HG03045 (cell line): ENCODE data around the gene FAH.

Experiments used
- ATAC-seq: cut with Tn5 transposase; IDR thresholded peaks from one replicate; pipeline ENCODE4 v1.9.1; 2021; ENCODE audit warnings: mild to moderate bottlenecking, moderate library complexity; ENCODE audit not compliant: unreplicated experiment

FAH gene

GRCh38 chr15:80194186-80194585, 41.4 kb downstream of the FAH start:
- ATAC-seq, result no peak

- ATAC-seq, result no peak
Observed at GRCh38 chr15:80194914-80195313, 42.1 kb downstream of the FAH start.

DNA sequence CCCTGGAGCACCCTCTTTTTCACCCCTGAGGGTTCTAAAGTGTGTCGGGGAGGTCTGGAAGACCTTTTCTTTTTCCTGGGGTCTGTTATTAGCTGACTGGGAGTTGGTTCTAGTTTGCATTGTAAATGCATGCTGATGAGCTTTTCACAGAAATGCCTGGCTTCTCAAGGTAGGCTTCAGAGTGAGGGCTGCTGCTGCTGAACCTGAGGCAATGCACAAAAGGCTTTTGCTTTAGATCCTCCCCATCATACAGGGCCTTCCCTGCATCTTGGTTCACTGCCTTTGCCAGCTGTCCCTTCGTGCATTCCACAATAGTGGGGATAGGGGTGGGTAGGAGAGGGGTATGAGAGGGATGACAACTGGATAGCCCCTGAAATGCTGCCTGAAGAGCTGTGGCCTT, 46.6 kb downstream of the FAH start:
- no peak for ATAC-seq

GRCh38 chr15:80199869-80200268, 47.1 kb downstream of the FAH start:
- no peak for ATAC-seq

GRCh38 chr15:80201256-80202015, 48.6 kb downstream of the FAH start:
- no peak for ATAC-seq

DNA sequence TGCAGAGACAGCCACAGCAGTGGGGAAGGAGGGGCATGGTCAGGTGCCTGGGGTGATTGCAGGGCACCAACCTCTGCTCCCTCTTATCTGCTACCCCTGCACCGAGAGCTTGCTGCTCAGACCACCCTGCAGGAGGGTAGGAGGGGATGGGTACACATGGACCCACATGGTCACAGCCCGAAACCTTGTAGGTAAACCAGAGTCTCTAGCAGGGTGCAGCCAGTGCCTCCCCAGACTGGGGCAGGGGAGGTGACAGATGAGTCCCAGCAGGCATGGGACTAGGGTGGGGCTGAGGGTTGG, 49.2 kb downstream of the FAH start:
- ATAC-seq, result no peak

GRCh38 chr15:80202641-80203360, 50.0 kb downstream of the FAH start:
- no peak for ATAC-seq

DNA sequence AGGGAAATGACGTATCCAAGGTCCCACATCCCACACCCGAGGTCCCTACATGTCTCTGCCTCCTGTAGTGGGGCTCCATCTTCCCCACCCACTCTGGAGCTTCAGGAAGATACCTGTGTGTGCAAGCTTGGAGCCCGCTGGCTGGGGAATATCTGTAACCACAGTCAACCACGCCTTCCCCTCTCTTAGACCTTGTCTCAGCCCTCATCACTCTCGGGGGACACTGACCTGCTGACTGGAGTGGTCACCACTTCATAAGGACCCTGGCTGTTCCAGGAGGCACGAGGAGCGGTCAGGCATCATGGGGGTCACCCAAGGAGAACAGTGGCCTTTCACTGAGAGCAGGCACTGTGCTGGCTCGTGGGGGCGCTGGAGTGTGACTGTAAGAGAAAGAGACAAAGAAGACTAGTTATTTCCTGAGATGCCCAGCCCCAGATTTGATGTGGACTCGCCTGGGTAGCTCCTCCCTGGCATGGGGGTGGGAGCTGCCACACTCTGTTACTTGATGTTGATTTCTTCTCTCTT, 50.6 kb downstream of the FAH start:
- no peak for ATAC-seq

- ATAC-seq, result no peak
Observed at GRCh38 chr15:80204231-80204630, 51.4 kb downstream of the FAH start.

- ATAC-seq, result no peak
Observed at GRCh38 chr15:80207887-80208286, 55.1 kb downstream of the FAH start.

- no peak for ATAC-seq
Observed at GRCh38 chr15:80208758-80209734, 56.2 kb downstream of the FAH start.

DNA sequence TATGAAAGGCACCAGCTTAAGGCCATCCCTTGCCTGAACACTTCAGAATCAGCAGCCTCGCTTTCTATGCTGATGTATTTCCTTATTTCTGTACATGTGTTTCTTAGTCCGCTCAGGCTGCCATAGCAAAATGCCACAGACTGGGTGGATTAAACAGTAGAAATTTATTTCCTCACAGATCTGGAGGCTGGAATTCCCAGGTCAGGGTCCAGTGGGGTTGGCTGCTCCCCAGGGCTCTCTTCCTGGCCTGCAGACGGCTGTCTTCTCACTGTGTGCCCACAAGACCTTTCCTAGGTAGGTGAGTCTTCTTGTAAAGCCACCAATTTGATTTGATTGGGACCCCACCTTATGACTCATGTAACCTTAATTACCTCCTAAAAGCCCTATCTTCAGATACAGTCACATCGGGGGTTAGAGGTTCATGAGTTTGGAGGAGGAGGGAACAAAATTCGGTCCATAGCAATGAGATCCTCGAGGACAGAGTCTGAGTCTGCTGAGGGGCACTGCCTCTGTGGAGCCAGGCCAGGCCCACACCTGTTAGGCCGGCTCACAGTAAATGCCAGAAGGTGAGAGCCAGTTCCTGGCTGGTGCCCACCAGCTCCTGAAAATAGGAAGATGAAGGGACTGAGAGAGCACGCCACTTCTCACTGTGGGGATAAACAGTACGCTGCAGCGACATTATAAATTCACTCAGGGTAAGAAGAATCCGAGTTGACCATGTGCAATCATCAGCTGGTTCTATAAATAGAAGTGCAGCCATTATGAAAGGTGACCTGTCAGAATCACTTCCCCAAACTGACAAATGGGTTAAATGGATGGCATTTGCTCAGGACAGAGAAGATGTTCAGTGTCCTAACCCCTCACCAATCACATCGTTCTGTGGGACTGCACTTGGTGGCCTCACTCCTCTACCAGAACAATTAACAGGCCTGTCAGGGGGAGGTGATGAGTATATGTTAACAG, 58.1 kb downstream of the FAH start:
- no peak for ATAC-seq

- ATAC-seq, result no peak
Observed at GRCh38 chr15:80211976-80212375, 59.2 kb downstream of the FAH start.

DNA sequence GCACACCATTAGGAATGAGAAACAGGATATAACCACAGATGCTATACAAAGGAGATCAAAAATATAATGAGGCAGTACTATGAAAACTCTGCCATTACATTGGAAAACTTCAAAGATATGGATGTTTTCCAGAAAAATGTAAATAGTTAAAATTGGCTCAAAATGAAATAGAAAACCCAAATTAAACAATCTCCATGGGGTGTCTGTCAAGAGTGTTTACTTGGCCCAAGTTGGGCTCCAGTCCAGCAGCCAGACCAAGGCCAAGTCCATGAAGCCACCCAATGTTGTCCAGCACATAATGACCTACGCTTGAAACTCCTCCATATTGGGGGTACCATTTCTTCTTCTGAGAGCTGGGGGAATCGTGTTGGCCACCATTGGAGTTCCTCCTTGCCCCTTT, 62.1 kb downstream of the FAH start:
- ATAC-seq, result no peak

- no peak for ATAC-seq
Observed at GRCh38 chr15:80216141-80216540, 63.3 kb downstream of the FAH start.

GRCh38 chr15:80216911-80217310, 64.1 kb downstream of the FAH start:
- ATAC-seq, result no peak

GRCh38 chr15:80217327-80217900, 64.6 kb downstream of the FAH start:
- ATAC-seq, result no peak

- no peak for ATAC-seq
Observed at GRCh38 chr15:80219955-80220354, 67.2 kb downstream of the FAH start.

GRCh38 chr15:80228959-80229610, 76.3 kb downstream of the FAH start:
- ATAC-seq, result no peak
